ENCODE measurements around the gene AMIGO3. TPM values are rescaled to one million over a fixed set of nuclear protein-coding genes. Genes with fewer than 3 reads are reported as not detected.
"Not testable (repeated sequence)": the region's sequence is repeated elsewhere in the genome, so short reads cannot be mapped to it uniquely, and the experiment has no call there.

Gene AMIGO3
- polyA plus RNA-seq, 1 donor from 2014 or later = 1.5 TPM

DNA sequence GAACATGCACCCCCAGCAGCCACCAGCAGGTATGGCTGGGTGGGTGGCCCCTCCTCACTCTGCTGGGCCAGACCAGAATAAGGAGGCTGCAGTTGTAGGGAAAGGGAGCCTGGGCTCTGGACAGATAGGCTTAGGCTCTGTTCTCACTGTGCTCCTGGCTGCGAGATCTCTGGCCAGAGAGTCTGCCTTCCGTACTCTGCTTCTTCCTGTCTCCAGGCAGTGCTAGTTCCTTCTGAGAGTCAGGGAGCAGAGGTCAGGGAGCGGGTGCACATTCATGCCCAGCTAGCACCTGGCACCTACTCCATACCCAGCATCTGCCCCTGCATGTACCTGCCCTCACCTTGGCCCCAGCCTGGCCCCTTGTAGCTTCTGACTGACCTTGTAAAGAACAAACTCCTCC lies 28.0 kb downstream of the AMIGO3 start:
- peak overlapping the region in 1 of 3 donors; percentile 96 for H3K27ac Mint-ChIP-seq
- H3K27me3 Mint-ChIP-seq = not testable (repeated sequence)

DNA sequence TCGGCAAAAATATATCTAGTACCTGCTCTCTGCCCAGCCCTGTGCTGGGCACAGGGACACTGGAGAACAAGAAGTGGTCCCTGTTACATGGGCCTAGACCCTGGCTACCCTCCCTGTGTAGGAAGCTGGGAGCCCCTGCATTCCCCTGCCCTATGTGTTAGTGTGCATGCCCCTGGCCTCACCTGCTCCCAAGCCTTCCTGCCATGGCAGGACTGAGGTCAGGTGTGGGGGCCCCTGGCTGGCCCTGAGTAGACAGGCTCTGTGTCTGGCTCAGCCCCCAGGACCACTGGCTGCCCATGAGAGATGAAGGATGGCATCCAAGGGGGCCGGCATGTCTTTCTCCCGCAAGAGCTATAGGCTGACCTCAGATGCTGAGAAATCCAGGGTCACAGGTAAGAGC lies 28.6 kb downstream of the AMIGO3 start:
- Mint-ChIP-seq H3K4me3 (peak overlapping the region; percentile 1 to 99 (median 70)), H3K27ac (peak overlapping the region in 1 of 3 donors; percentile 96), H3K4me1 (peaks cover 12 to 22% (median 17%) of the 10 kb centered on the region in 3 donors)
- H3K27me3 Mint-ChIP-seq, H3K9me3 Mint-ChIP-seq, H3K36me3 Mint-ChIP-seq: not testable (repeated sequence)

More for the DNA sequence above, 28.0 kb downstream of the AMIGO3 start:
- Mint-ChIP-seq H3K4me3 (peak overlapping the region in 1 of 4 donors; percentile 58), H3K4me1 (peaks cover 12 to 22% (median 15%) of the 10 kb centered on the region in 3 donors)
- H3K36me3 Mint-ChIP-seq, H3K9me3 Mint-ChIP-seq: not testable (repeated sequence)

DNA sequence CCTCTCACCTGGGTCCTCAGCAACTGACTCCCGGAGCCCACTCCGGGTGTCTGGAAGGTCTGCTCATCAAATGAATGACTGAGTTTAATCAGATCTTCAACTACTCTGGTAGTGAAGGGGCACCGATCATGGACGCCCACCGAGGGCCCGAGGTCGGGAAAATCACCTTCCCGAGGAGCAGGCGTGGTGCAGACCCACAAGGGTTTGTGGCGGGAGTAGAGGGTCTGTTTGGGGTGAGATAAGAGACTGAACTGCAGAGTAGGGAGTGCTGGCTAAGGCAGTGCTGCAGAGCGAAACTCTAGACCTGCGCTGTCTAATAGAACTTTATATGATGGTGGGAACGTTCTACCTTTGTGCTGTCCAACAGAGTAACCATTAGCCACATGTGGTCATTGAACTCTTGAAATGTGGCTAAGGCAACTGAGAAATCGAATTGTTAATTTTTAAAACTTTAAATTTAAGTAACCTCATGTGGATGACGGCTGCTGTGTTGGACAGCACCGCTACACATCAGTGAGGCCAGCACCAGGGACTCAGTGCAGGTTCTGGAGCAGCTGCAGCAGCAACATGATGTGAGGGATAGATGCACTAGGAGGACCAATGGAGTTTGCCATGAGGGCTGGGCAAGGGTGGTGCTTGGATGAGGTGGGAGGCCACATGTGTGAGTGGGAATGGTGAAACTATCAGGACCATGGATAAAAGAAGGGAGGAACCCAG lies 29.4 kb downstream of the AMIGO3 start:
- H3K27me3 Mint-ChIP-seq, H3K36me3 Mint-ChIP-seq, H3K9me3 Mint-ChIP-seq: not testable (repeated sequence)
- peak overlapping the region; percentile 96 to 98 (median 97) for H3K27ac Mint-ChIP-seq
- peak overlapping the region; percentile 96 to 99 (median 98) for H3K4me3 Mint-ChIP-seq
- peaks cover 12 to 22% (median 17%) of the 10 kb centered on the region in 3 donors for H3K4me1 Mint-ChIP-seq

DNA sequence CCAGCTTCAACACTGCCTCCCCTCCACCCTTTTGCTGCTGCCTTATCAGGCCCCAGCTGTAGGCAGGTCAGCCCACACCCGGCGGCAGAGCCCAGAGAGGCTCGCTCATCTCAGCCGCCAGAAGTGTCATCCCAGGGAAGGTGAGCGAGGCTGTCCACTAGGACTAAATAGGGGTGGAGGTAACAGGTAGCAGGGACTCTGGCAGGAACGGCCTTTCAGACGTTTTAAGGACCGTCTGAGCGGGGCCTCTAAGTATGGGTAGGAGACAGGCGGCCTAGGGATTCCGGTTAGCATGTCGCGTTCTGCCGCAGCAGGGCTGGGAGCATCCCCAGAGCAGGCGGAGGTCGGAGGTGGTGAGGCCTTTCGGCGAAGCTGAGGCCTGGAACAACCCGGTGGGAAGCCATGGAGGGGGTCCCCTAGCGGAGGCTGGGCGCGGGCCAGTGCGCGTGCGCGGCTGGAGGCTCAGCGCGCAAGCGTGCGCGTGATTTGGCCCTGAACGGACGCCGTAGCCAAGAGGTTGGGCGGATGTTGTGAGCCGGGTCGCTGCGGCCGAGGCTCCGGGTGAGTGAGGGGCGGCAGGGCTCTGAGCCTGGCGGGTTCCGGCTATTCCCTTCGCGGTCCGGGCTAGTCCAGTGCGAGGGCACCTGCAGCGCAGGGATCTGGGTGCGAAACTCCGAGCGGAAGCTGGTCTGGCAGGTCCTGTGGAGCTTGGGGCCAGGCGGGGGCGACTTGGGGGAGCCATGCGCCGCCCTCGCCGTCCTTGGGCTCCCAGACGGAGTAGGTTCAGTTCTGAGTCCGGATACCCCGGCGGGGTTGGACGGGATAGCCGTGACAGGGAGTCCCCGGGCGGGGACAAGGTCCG lies 30.2 kb downstream of the AMIGO3 start, which contains the start of the genes MST1 and RNF123:
Gene MST1, minus strand, starts transcription at position 429 of the 862 bp plus-strand sequence. CDS start 783 bp downstream, outside the sequence.
Gene RNF123, plus strand, starts transcription at position 512 of the 862 bp plus-strand sequence. CDS start 1,609 bp downstream, outside the sequence.
- H3K9me3 Mint-ChIP-seq = no peaks in the 10 kb centered on the region
- peaks cover 12 to 22% (median 17%) of the 10 kb centered on the region in 3 donors for H3K4me1 Mint-ChIP-seq
- H3K27ac Mint-ChIP-seq = peak within 1 kb of the TSS; percentile 96 to 98 (median 97)
- peaks cover 2% of the 10 kb centered on the region for H3K36me3 Mint-ChIP-seq
- H3K4me3 Mint-ChIP-seq = peak within 1 kb of the TSS; percentile 96 to 99 (median 98)
- H3K27me3 Mint-ChIP-seq = peaks cover 8% of the 10 kb centered on the region

DNA sequence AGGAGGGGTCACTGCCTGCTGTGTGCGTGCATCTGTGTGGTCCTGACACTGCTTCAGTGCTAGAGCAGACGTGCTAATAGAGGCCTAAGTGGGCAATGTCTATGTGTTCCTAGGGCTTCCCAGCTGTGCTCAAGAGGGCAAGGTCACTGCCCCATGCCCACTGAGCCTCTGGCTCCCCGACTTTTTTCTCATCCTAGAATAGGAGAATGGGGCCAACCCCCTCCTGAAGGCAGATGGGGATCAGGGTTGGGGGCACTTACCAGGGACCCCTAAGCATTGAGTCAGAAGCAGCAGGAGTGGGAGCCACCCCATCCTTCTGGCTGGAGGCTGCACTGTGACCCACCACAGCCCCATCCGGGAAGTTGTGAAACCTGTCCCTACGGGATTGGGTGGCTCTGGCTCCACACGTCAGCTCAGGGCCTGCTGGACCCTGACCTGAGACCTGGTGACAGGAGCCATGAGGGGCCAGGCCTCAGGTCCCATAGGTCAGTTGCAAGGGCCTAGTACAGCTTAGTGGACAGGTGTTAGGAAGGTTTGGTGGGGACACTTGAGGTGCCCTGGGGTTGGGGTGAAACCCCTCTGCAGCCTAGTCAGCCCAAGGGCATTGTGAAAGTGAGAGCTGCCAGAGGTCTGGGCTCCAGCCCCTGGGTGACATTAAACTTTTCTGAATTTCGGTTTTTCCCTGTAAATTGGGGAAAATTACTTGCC lies 31.0 kb downstream of the AMIGO3 start:
- peak overlapping the region; percentile 96 to 98 (median 97) for H3K27ac Mint-ChIP-seq
- H3K36me3 Mint-ChIP-seq, H3K27me3 Mint-ChIP-seq, H3K9me3 Mint-ChIP-seq: not testable (repeated sequence)
- peaks cover 12 to 22% (median 15%) of the 10 kb centered on the region in 3 donors for H3K4me1 Mint-ChIP-seq
- H3K4me3 Mint-ChIP-seq = peak overlapping the region; percentile 96 to 99 (median 98)

DNA sequence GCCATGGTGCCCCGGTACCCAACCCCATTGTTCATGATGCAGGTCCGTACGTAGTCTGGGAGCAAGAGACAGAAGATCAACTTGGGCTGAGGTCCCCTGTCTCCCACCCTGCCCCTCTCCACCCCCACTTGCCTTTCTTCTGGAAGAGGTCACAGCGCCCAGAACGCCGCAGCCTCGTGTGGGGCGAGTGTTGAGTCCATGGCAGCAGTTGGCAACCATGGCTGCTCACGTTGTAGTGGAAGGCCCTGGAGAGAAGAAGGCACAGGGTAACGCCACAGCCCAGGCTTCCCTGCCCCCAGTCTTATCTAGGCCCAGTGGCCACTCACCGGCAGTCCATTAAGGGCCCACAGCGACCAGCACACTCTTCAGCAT lies 32.1 kb downstream of the AMIGO3 start:
- peak overlapping the region in 1 of 3 donors; percentile 88 for H3K27ac Mint-ChIP-seq
- peaks cover 9 to 18% (median 13%) of the 10 kb centered on the region in 3 donors for H3K4me1 Mint-ChIP-seq
- H3K27me3 Mint-ChIP-seq, H3K36me3 Mint-ChIP-seq, H3K9me3 Mint-ChIP-seq: not testable (repeated sequence)
- H3K4me3 Mint-ChIP-seq = peak overlapping the region in 3 of 4 donors; percentile 12 to 96 (median 77)

DNA sequence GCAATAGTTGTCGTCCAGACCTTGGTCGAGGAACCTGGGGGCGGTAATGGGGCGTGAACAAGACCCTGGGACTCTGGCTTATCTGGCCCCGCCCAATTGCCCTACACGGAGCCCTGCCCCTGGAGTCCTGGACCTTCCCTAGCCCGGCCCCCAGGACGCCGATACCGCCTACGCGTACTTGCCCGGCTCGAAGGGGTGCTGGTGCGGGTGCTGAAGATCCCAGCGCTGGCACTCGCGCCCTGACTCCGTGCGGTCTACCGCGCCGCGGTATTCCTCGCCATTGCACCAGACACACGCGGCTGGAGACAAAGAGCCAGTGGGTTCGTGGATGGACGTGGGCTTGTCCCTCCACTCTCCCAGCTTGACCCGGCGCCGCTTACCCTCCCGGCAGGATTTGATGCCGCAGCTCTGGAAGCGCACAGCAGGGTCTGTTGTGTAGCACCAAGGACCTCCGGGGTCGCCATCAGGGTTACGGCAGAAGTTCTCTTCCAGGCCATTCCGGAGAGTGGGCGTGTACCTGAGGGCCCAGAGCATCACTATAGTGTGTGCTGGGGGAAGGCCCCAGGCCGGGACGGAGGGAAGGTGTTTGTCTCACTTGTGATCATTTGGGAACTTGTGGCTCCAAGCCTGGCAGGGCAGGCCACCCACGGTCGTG lies 32.6 kb downstream of the AMIGO3 start:
- not testable (repeated sequence) for H3K36me3 Mint-ChIP-seq, H3K9me3 Mint-ChIP-seq, H3K27me3 Mint-ChIP-seq
- Mint-ChIP-seq H3K4me3 (peak overlapping the region; percentile 71 to 96 (median 78)), H3K4me1 (peaks cover 9 to 17% (median 13%) of the 10 kb centered on the region in 3 donors), H3K27ac (peak overlapping the region in 2 of 3 donors; percentile 13 to 88)

DNA sequence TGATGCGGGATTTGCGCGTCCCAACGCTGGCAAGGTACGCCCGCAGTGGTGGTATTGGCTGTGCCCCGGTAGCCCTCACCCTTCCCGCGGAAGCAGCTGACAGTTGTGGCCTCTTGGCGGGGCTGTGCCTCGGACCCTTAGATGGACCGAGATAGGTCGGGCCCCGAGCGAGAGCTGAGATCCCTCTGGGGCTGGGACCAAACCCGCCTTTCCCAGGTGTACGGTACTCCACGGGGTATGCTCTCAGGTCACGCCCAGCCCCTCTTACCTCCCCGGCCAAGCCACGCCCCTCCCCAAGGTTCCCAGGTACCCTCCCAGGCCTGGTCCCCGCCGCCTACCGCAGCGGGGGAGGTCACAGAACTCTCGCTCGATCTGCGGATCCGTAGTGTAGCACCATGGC lies 33.1 kb downstream of the AMIGO3 start:
- not testable (repeated sequence) for H3K36me3 Mint-ChIP-seq, H3K27me3 Mint-ChIP-seq, H3K9me3 Mint-ChIP-seq
- Mint-ChIP-seq H3K4me3 (peak overlapping the region in 3 of 4 donors; percentile 71 to 83 (median 78)), H3K27ac (peak overlapping the region in 2 of 3 donors; percentile 13 to 88), H3K4me1 (peaks cover 9 to 17% (median 13%) of the 10 kb centered on the region in 3 donors)

DNA sequence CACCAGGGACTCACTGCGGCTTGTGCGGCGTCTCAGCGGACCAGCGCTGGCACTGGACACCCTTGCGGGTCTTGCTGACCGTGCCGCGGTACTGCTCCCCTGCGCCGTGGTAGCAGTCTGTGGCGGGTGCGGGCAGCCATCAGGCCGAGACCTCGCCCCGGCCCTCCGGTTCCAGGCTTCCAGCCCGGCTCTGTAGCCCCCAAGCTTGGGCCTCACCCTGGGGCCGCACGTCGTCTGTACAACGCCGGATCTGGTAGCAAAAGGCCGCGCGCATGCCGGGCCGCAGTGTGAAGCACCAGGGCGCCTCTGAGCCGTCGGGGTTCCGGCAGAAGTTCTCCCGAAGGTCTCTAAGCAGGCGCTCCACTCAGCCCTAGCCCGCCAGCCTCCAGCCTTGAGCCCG lies 33.6 kb downstream of the AMIGO3 start:
- not testable (repeated sequence) for H3K9me3 Mint-ChIP-seq, H3K36me3 Mint-ChIP-seq, H3K27me3 Mint-ChIP-seq, H3K27ac Mint-ChIP-seq
- H3K4me1 Mint-ChIP-seq = peaks cover 8 to 17% (median 10%) of the 10 kb centered on the region in 3 donors
- H3K4me3 Mint-ChIP-seq = peak overlapping the region in 1 of 4 donors; percentile 52

DNA sequence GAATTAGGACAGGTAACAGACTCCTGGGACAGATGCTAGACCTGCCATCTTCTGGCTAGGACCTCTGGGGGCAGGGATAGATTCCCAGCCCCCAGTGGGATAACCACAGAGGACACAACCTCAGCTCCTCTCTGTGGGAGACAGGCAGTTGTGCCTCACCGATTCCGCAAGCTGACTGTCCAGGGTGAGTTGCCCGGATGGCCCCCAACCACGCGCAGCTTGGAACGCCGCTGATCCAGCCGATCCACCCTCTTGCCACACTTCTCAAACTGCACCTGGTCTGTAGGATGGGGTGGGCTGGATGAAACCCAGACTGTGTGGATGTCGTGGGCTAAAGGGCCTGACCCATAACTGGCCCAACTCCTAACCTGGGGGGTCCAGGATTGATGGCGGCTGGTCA lies 34.4 kb downstream of the AMIGO3 start:
- not testable (repeated sequence) for H3K9me3 Mint-ChIP-seq, H3K27ac Mint-ChIP-seq, H3K27me3 Mint-ChIP-seq, H3K36me3 Mint-ChIP-seq
- peaks cover under 1 to 14% (median 8%) of the 10 kb centered on the region in 3 donors for H3K4me1 Mint-ChIP-seq
- peak overlapping the region in 1 of 4 donors; percentile 38 for H3K4me3 Mint-ChIP-seq

DNA sequence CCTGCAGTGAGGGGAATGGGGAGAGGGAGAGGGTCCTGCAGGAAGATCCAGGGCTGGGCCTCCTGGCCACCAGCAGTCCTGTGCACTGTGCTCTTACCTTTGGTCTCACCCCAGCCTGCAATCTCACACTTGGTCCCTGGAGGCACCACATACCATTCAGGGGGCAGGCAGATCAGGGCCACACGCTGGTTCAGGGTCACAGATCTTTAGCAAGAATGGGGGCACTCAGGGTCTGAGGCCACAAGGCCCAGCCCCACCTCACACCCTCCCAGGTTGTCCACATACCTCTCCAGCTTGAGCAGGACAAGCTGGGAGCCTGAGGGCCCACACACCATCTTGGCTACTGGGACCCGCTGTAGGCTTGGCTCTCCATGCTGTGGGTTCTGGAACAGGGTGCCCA lies 35.0 kb downstream of the AMIGO3 start:
- not testable (repeated sequence) for H3K27me3 Mint-ChIP-seq, H3K4me1 Mint-ChIP-seq, H3K36me3 Mint-ChIP-seq, H3K9me3 Mint-ChIP-seq
- Mint-ChIP-seq H3K4me3 (peak overlapping the region in 1 of 4 donors; percentile 38), H3K27ac (peak overlapping the region in 1 of 3 donors; percentile 23)

DNA sequence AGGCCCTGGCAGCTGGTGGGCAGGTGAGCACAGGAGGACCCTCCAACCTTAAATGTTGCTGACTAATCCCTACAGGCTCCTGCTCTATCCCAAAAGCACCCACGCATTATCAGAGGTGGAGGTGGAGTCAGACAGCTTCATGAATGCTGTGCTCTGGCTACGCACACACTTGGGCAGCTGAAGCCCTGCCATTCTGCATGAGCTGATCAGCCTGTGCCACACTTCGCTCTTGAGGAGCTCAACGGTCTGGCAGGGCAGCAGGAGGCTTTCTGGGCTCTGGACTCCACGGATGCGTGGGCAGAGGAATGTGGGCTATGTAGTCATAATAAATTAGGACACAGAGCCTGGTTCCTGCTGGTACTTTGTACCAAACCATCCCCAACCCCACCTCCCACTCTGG lies 36.3 kb downstream of the AMIGO3 start:
- H3K9me3 Mint-ChIP-seq = no peaks in the 10 kb centered on the region

DNA sequence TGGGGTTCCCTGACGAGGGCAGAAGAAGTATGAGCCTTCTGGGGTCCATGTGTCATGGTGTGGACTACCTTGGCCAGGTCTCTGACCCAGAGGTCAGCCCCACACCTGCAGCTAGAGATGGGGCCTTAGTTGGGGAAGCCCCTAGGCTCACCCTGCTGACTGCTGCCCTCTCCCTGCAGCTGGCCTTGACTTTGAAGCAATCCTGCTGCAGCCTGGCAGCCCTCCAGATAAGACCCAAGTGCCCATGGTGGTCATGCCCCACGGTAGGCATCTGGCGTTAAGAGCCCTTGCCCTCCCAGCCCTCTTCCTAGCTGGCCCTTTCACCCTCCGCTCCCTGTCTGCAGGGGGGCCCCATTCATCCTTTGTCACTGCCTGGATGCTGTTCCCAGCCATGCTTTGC lies 37.9 kb downstream of the AMIGO3 start:
- H3K9me3 Mint-ChIP-seq = no peaks in the 10 kb centered on the region
- H3K4me1 Mint-ChIP-seq = peaks cover 0 to 2% (median 1%) of the 10 kb centered on the region in 3 donors
- no peak overlapping the region for H3K4me3 Mint-ChIP-seq
- peaks cover 3% of the 10 kb centered on the region for H3K27me3 Mint-ChIP-seq
- H3K27ac Mint-ChIP-seq = no peak overlapping the region
- H3K36me3 Mint-ChIP-seq = no peaks in the 10 kb centered on the region

More for the DNA sequence above, 36.3 kb downstream of the AMIGO3 start:
- no peak overlapping the region for H3K27ac Mint-ChIP-seq
- H3K4me3 Mint-ChIP-seq = no peak overlapping the region
- H3K27me3 Mint-ChIP-seq = peaks cover 8% of the 10 kb centered on the region
- H3K4me1 Mint-ChIP-seq = peaks cover 0 to 1% (median 1%) of the 10 kb centered on the region in 3 donors
- no peaks in the 10 kb centered on the region for H3K36me3 Mint-ChIP-seq

DNA sequence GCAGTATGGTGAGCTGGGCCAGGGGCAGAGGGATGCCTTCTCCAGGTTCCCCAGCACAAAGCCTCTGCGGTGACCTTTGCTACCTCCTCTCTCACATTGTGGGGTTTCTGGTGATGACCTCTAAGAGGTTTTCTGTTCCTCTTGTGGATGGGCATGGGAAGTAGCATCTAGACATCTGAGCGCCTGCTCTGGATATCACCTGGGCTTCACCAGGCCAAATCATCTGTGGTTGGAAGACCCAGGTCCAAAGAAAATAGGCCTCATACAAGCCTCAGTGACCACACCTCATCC lies 38.3 kb downstream of the AMIGO3 start:
- no peaks in the 10 kb centered on the region for H3K9me3 Mint-ChIP-seq
- H3K27me3 Mint-ChIP-seq = peaks cover 3% of the 10 kb centered on the region
- no peak overlapping the region for H3K27ac Mint-ChIP-seq
- H3K4me3 Mint-ChIP-seq = no peak overlapping the region
- peaks cover 0 to 2% (median under 1%) of the 10 kb centered on the region in 3 donors for H3K4me1 Mint-ChIP-seq
- H3K36me3 Mint-ChIP-seq = no peaks in the 10 kb centered on the region

All from IgD-negative memory B cell (primary cell).